Measurements from ENCODE around the gene KRR1. TPM values are rescaled to one million over a fixed set of nuclear protein-coding genes. Genes with fewer than 3 reads are reported as not detected.
"Not testable (repeated sequence)": the region's sequence is repeated elsewhere in the genome, so short reads cannot be mapped to it uniquely, and the experiment has no call there.

The KRR1 gene
- total and polyA plus RNA-seq, 9 donors = 12.1 to 69.1 (median 48.3) TPM

GRCh38 chr12:75489613-75490210 lies 21.7 kb downstream of the KRR1 start:
- 68 to 70% (median 69%) methylated on average over 7 of the region's 7 CpGs for WGBS, 3 donors
- Histone ChIP-seq H3K4me3 (no peak overlapping the region), H3K4me1 (ENCODE audit: insufficient read depth) (no peaks in the 10 kb centered on the region), H3K27ac (no peak overlapping the region), H3K27me3 (no peaks in the 10 kb centered on the region), H3K36me3 (no peaks in the 10 kb centered on the region), H3K9me3 (no peaks in the 10 kb centered on the region)
- TF ChIP-seq CTCF (IDR thresholded peaks at IDR 0.05) (no peak), POLR2A (IDR thresholded peaks at IDR 0.05) (no peak), EP300 (IDR thresholded peaks at IDR 0.05) (no peak)
- DNase-seq = no peak
- intact Hi-C loops (cut with DNase I) = loop anchor here in 2 of 4 donors (10.0 kb wide), 1 partner anchor 155 kb away; the partner anchor contains the start of genes CAPS2 (in 2 of the 2) and GLIPR1L1 (in 2 of the 2)

GRCh38 chr12:75489187-75489586 lies 22.2 kb downstream of the KRR1 start:
- no peak for TF ChIP-seq CTCF (IDR thresholded peaks at IDR 0.05)
- no peak for TF ChIP-seq POLR2A (IDR thresholded peaks at IDR 0.05)
- no peak for TF ChIP-seq EP300 (IDR thresholded peaks at IDR 0.05)
- no peak for DNase-seq
- Histone ChIP-seq H3K4me1 (ENCODE audit: insufficient read depth) (no peaks in the 10 kb centered on the region), H3K4me3 (no peak overlapping the region), H3K9me3 (no peaks in the 10 kb centered on the region), H3K36me3 (no peaks in the 10 kb centered on the region), H3K27ac (no peak overlapping the region), H3K27me3 (no peaks in the 10 kb centered on the region)
- 83 to 89% (median 88%) methylated on average over 2 of the region's 2 CpGs for WGBS, 3 donors
- intact Hi-C loops (cut with DNase I) = loop anchor here in 2 of 4 donors (10.0 kb wide), 1 partner anchor 154 kb away; the partner anchor contains the start of genes CAPS2 (in 2 of the 2) and GLIPR1L1 (in 2 of the 2)

GRCh38 chr12:75488553-75488952 lies 22.9 kb downstream of the KRR1 start:
- Histone ChIP-seq H3K4me3 (no peak overlapping the region), H3K27me3 (no peaks in the 10 kb centered on the region), H3K27ac (no peak overlapping the region), H3K36me3 (no peaks in the 10 kb centered on the region), H3K4me1 (ENCODE audit: insufficient read depth) (no peaks in the 10 kb centered on the region), H3K9me3 (no peaks in the 10 kb centered on the region)
- TF ChIP-seq POLR2A (IDR thresholded peaks at IDR 0.05) (no peak), CTCF (IDR thresholded peaks at IDR 0.05) (no peak), EP300 (IDR thresholded peaks at IDR 0.05) (no peak)
- no peak for DNase-seq
- intact Hi-C loops (cut with DNase I) = loop anchor here in 2 of 4 donors (10.0 kb wide), 1 partner anchor 154 kb away; the partner anchor contains the start of genes CAPS2 (in 2 of the 2) and GLIPR1L1 (in 2 of the 2)

GRCh38 chr12:75487308-75487707 lies 24.1 kb downstream of the KRR1 start:
- no peak for TF ChIP-seq POLR2A (IDR thresholded peaks at IDR 0.05)
- no peak for TF ChIP-seq CTCF (IDR thresholded peaks at IDR 0.05)
- TF ChIP-seq EP300 (IDR thresholded peaks at IDR 0.05) = no peak
- H3K27me3 ChIP-seq = no peaks in the 10 kb centered on the region
- DNase-seq = no peak
- no peaks in the 10 kb centered on the region for H3K36me3 ChIP-seq
- WGBS, 3 donors = 90 to 97% (median 95%) methylated on average over 4 of the region's 4 CpGs
- no peak overlapping the region for H3K4me3 ChIP-seq
- H3K27ac ChIP-seq = no peak overlapping the region
- intact Hi-C loops (cut with DNase I) = loop anchor here in 2 of 4 donors (10.0 kb wide), 1 partner anchor 153 kb away; the partner anchor contains the start of genes CAPS2 (in 2 of the 2) and GLIPR1L1 (in 2 of the 2)
- H3K9me3 ChIP-seq = no peaks in the 10 kb centered on the region
- H3K4me1 ChIP-seq (ENCODE audit: insufficient read depth) = peaks cover 1% of the 10 kb centered on the region

GRCh38 chr12:75484450-75484849 lies 27.0 kb downstream of the KRR1 start:
- H3K4me1 ChIP-seq (ENCODE audit: insufficient read depth); H3K9me3 ChIP-seq; DNase-seq; H3K27ac ChIP-seq; H3K4me3 ChIP-seq; H3K27me3 ChIP-seq; H3K36me3 ChIP-seq: not testable (repeated sequence)
- intact Hi-C loops (cut with DNase I) = loop anchor here in 2 of 4 donors (10.0 kb wide), 1 partner anchor 150 kb away; the partner anchor contains the start of genes CAPS2 (in 2 of the 2) and GLIPR1L1 (in 2 of the 2)
- WGBS, 3 donors = 92 to 97% (median 94%) methylated on average over 2 of the region's 2 CpGs

All from ovary (tissue), 9 donors.